GM18909 (cell line): ENCODE data around the gene BCL2.

Experiments
- ATAC-seq: cut with Tn5 transposase; IDR thresholded peaks from one replicate; pipeline ENCODE4 v1.9.1; 2021; ENCODE audit warnings: mild to moderate bottlenecking; ENCODE audit not compliant: unreplicated experiment, poor library complexity

BCL2 gene

DNA sequence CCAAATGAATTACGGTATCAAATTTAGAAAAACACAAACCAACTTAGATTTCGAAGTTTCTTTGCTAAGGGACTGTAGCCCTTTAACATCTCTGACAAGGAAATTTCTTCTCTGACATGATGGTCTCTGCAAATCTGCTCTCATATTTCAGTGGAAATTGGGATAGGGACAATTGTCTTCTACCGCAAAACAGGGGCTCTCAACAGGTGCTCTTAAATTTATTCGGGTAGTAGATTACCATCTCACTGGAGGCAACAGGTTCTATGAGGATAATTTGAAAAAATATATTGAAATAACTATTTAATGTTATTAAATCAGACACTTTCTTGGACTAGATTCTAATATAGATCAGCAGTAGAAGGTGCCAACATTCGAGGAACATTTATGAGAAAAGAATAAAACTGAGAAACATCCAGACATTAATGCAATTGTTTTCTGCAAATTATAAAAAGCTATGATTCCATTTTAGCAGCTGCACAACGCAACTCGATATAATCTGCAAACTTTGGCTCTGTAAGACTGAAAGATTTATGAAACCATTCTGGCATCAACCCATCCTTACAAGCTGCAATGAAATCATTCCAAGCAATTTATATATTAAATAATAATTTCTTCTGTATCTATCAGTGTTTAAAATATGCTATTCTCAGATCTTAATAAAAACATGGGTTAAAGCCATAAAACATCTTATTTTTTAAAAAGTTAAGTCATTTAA lies 10.0 kb upstream of the BCL2 start:
- no peak for ATAC-seq

- ATAC-seq = no peak
Observed at GRCh38 chr18:63326011-63326410, 6.4 kb upstream of the BCL2 start.

DNA sequence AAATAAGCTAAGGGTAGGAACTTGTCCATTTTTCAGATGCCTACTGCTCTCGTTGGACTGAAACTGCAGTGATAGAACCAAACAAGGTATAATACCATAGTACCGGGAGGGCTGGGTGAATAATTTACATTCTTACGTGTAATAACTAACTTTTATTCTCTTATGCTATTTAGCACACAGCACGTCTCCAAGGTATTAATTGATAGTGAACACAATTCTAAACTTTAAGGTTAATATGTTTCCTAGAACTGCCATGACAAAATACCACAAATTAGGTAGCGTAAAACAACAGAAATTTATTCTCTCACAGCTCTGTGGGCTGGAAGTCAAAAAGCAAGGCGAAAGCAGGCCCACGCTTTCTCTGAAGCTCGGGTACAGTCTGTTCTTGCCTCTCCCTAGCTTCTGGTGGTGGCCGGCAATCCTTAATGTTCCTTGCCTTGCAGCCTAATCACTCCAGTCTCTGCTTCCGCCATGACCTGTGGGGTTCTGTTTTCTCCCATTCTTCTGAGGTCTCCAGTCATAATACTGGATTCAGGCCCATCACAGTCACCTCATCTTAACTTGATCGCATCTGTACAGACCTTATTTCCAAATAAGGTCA lies 5.6 kb upstream of the BCL2 start:
- ATAC-seq = no peak

DNA sequence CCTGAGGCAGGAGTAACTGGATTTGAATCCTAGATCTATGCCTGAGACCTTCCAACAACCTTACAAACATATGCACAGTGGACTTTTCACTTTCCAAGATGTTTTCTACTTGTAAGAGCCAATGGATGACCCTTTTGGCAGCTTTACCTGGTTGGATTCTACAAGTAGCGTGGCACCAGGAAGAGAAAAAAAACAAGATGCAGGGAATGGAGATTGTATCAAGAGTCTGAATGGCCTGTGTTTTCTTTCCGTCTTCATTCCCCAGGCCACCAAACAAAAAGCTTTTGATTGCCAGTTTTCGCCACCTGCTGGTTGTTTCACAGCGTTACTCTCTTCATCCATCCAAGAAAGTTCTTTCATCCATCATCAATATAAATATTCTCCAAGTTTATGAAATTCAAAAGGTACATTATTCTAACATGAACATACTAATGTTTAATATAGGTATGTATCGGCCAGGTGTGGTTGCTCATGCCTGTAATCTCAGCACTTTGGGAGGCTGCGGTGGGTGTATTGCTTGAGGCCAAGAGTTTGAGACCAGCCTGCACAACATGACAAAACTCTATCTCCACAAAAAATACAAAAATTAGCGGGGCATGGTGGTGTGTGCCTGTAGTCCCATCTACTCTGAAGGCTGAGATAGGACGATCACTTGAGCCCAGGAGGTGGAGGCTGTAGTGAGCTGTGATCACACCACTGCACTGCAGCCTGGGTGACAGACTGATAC lies 3.5 kb upstream of the BCL2 start:
- no peak for ATAC-seq

DNA sequence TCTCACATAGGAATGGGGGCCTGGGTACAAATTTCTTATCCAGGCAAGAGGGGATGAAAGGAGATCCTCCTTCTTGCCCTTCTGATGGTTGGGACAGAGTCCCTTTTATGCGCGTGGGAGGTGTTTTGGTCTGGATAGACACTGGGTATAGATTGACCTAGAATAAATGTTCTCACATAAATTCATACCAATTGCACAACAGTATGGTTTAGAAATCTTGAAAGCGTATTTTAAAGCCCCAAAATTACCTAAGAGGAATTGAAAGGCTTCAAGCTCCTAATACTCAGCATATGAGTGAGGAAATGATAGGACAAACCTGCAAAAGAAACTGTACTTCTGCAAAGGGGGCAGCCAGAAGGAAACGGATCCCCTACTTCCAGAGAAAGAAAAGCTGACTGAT lies 2.6 kb upstream of the BCL2 start:
- no peak for ATAC-seq

GRCh38 chr18:63321291-63321690 lies 1.7 kb upstream of the BCL2 start:
- no peak for ATAC-seq

GRCh38 chr18:63320975-63321265 lies 1.4 kb upstream of the BCL2 start:
- no peak for ATAC-seq

GRCh38 chr18:63320123-63320974 lies 780 bp upstream of the BCL2 start:
- ATAC-seq = peak; percentile 57

- no peak for ATAC-seq
Observed at GRCh38 chr18:63318889-63319382, 633 bp downstream of the BCL2 start.

GRCh38 chr18:63317982-63318888 lies 1.3 kb downstream of the BCL2 start:
- peak; percentile 51 for ATAC-seq

DNA sequence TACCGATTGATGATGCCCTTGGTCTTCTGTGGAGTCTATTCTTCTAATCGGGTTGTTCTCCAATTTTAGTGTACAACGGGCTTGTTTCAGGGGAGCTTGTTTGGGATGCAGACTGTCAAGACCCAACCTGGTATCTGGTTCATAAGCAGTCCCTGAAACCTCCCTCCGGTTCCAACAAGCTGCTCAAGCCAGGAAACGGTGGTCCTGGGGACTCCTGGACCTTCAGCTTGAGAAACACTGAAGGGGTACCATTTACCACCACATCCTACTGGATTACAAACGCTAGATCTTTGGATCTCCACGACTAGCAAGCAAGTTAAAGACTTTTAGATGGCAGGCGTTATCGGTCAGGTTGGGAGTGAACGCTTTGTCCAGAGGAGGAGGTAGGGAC lies 2.0 kb downstream of the BCL2 start:
- ATAC-seq = no peak

DNA sequence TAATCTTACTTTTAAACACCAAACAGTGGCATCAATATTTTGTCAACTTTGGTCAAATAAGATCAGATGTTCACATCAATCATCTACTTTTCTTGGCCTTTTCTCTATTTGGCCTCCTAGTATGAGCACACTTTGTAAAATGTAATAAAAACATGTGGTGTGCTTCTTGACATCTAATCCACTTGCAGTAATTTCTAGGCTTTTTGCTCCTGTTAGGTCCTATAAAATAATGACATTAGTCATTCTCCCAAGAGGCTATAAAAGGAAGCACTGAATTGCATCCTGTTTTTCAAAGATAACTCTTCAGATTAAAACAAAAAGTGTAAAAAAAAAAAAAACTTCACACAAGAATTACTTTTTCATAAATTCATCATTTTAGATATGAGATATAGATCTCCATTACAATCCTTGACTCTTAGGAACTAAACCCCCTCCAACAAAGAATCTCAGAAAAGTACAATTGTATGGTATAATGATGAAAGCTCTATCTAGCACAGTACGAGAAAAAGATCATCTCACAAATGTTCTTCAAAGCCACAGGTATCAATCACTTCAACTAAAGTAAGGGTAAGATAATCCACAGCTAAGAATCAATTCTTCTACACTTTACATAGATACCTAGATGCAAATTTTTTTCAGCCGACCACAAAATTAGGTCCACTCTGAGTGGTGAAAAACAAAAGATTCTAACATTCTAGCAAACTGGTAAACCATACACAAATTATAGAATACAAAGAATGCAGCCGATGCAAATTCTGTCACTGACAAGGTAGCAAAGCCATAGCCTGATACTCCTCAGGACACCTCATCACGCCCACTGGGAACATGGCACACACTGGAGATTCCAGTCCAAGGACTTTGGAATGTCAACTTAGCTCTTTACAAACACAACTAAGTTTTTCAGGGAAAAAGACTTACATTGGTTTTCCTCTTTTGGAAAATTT lies 2.7 kb downstream of the BCL2 start:
- ATAC-seq = no peak

DNA sequence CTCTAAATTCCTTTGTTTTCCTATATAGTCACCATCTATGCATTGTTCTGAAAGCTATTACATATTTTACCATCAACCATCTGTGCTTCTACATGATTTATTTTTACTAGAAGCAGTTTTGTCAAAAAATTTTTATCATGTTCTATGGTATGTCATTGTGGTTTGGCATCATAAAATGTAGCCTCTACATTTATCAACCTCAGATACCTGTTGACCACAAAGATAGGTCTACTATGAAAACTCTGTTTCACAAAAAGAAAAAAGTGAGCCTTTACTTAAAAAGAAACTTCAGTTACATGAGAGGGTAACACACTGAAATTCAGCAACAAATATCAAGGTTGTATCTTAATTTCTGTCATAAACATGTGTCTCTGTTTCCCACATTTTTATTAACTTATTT lies 3.7 kb downstream of the BCL2 start:
- no peak for ATAC-seq

- no peak for ATAC-seq
Observed at GRCh38 chr18:63315131-63315662, 4.4 kb downstream of the BCL2 start.

DNA sequence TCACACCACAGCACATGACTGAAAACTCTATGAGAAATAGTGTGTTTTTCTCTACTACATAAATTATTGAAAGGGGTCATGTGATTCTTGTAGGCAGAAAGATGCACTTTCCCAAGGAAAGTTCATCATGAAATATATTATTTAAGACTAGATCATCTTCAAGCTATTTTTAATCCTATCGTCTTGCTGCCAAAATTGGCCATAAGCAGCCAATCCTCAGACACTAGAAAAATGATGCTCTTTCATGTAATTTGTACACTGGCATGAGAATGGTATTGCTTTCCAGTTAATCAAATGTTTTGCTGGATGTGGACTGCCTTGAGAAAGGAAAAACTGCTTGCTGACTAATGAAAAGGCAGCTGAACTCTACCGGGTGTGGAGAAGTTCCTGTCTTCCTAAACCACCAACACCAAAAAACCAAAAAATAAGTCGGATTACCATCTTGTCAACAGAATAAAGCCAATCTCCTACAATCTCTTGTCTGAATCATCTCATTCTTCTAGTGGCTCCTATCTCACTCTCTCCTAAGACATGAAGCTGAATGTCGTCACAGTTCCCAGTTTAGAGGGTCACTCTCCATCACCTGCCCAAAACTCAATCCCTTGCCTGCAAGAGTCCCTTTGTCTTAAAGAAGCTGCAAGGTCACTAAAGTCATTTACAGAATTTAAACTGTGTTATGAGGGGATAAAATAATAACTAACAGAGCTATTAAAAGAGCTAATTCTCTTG lies 5.3 kb downstream of the BCL2 start:
- ATAC-seq = no peak

DNA sequence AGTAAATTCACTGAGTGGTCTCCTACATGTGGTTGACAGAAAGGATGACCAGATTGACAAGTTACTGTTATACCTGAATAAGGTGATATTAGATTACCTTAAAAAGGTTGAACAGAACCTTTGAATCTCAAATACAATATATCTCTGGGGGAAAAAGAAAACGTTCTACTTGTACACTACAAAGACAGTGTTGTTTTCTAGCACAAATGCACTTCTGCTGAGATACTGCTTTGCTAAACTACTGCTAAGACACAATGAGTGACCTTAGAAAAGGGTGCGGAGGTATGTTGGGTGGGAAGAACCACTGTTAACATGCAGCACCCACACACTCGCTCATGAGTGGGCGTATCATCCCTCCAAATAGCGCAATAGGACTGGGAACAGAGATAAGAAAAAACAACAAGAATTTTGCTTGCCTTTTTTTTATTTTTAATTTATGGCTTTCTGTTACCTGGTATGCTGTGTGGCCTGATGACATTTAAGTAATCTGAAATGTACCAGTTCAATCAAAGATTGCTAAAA lies 6.1 kb downstream of the BCL2 start:
- ATAC-seq = no peak

GRCh38 chr18:63312737-63313395 lies 6.7 kb downstream of the BCL2 start:
- peak; percentile 40 for ATAC-seq
